Measurements from ENCODE around the gene TUBB1.

Gene TUBB1

GRCh38 chr20:59042796-59043631 is 23.8 kb downstream of the TUBB1 start:
- DNase-seq (peak; percentile 97), ATAC-seq (peak; percentile 98)

GRCh38 chr20:59043698-59044097 is 24.5 kb downstream of the TUBB1 start:
- ATAC-seq (no peak), DNase-seq (peak; percentile 27)

- no peak for ATAC-seq
Measured at GRCh38 chr20:59044295-59044694, 25.1 kb downstream of the TUBB1 start.

GRCh38 chr20:59044796-59045195 is 25.6 kb downstream of the TUBB1 start:
- no peak for ATAC-seq
- no peak for DNase-seq

More at GRCh38 chr20:59044295-59044694, 25.1 kb downstream of the TUBB1 start:
- DNase-seq: no peak

- no peak for ATAC-seq
Measured at GRCh38 chr20:59046862-59047261, 27.6 kb downstream of the TUBB1 start.

GRCh38 chr20:59047938-59048680 is 28.9 kb downstream of the TUBB1 start:
- ATAC-seq: peak; percentile 65
- no peak for DNase-seq

More at GRCh38 chr20:59046862-59047261, 27.6 kb downstream of the TUBB1 start:
- no peak for DNase-seq

- ATAC-seq (no peak), DNase-seq (no peak)
Measured at GRCh38 chr20:59048681-59049030, 29.4 kb downstream of the TUBB1 start.

GRCh38 chr20:59050437-59050836 is 31.2 kb downstream of the TUBB1 start:
- DNase-seq (no peak), ATAC-seq (no peak)

GRCh38 chr20:59051666-59052185 is 32.5 kb downstream of the TUBB1 start:
- DNase-seq: no peak
- ATAC-seq: no peak

- ATAC-seq: no peak
Measured at GRCh38 chr20:59055302-59055701, 36.1 kb downstream of the TUBB1 start.

GRCh38 chr20:59062081-59062480 is 42.9 kb downstream of the TUBB1 start:
- ATAC-seq: no peak
- no peak for DNase-seq

More at GRCh38 chr20:59055302-59055701, 36.1 kb downstream of the TUBB1 start:
- DNase-seq: no peak

GRCh38 chr20:59063358-59064213 is 44.4 kb downstream of the TUBB1 start:
- ATAC-seq (no peak), DNase-seq (no peak)

- ATAC-seq: no peak
Measured at GRCh38 chr20:59064214-59064722, 45.0 kb downstream of the TUBB1 start.

GRCh38 chr20:59068534-59068933 is 49.3 kb downstream of the TUBB1 start:
- ATAC-seq (no peak), DNase-seq (no peak)

More at GRCh38 chr20:59064214-59064722, 45.0 kb downstream of the TUBB1 start:
- no peak for DNase-seq

GRCh38 chr20:59069026-59069425 is 49.8 kb downstream of the TUBB1 start:
- DNase-seq (no peak), ATAC-seq (no peak)

GRCh38 chr20:59071216-59071615 is 52.0 kb downstream of the TUBB1 start:
- DNase-seq (no peak), ATAC-seq (no peak)

- DNase-seq (no peak), ATAC-seq (no peak)
Measured at GRCh38 chr20:59073582-59073981, 54.4 kb downstream of the TUBB1 start.

GRCh38 chr20:59074456-59074855 is 55.2 kb downstream of the TUBB1 start:
- DNase-seq (no peak), ATAC-seq (peak; percentile 64)

- ATAC-seq (peak; percentile 67), DNase-seq (peak; percentile 25)
Measured at GRCh38 chr20:59075934-59076508, 56.8 kb downstream of the TUBB1 start.

All from stimulated activated naive CD8-positive, alpha-beta T cell treated with anti-CD3 and anti-CD28 coated beads, Interleukin-15, Interleukin-2, amounts not matched to agents 100 U/mL and 50 U/mL, for 24 hours (primary cell).